OCI-LY1 (cell line): ENCODE data around the gene MYH16.

Experiments
- H2AFZ ChIP-seq: fragments of 200-600 bp; sonication (generic), shearing (Covaris generic); 2 replicates; pipeline ENCODE4 v1.6.0; 2014; ENCODE audit warnings: antibody characterized with exemption, mild to moderate bottlenecking, low read length
- H3F3A ChIP-seq: fragments of 200-600 bp; sonication (generic), shearing (Covaris generic); 2 replicates; pipeline ENCODE4 v1.6.0; 2014; ENCODE audit warnings: mild to moderate bottlenecking, antibody characterized with exemption, low read length, moderate library complexity; ENCODE audit not compliant: insufficient read depth
- H3K27ac ChIP-seq: fragments of 200-600 bp; sonication (generic); 2 replicates; pipeline ENCODE4 v1.5.1; 2014; ENCODE audit warnings: low read length, mixed run types, mild to moderate bottlenecking, low read depth; ENCODE audit not compliant: poor library complexity, severe bottlenecking
- H3K27me3 ChIP-seq: fragments of 200-600 bp; sonication (generic); 2 replicates; pipeline ENCODE4 v1.6.0; 2014; ENCODE audit warnings: antibody characterized with exemption, mild to moderate bottlenecking, low read length, moderate library complexity; ENCODE audit not compliant: insufficient read depth
- H3K36me3 ChIP-seq: fragments of 200-600 bp; sonication (generic); 2 replicates; pipeline ENCODE4 v1.6.1; 2014; ENCODE audit warnings: mild to moderate bottlenecking, antibody characterized with exemption, low read length, moderate library complexity, mixed read lengths; ENCODE audit not compliant: insufficient read depth
- H3K4me1 ChIP-seq: fragments of 200-600 bp; sonication (generic); 2 replicates; pipeline ENCODE4 v1.5.1; 2014; ENCODE audit warnings: mild to moderate bottlenecking, low read length, moderate library complexity; ENCODE audit not compliant: insufficient read depth, severe bottlenecking
- H3K4me2 ChIP-seq: fragments of 200-600 bp; sonication (generic), shearing (Covaris generic); 2 replicates; pipeline ENCODE4 v1.6.1; 2014; ENCODE audit warnings: low read length
- H3K4me3 ChIP-seq: fragments of 200-600 bp; sonication (generic); 2 replicates; pipeline ENCODE4 v1.5.1; 2014; ENCODE audit warnings: low read length, low read depth, mild to moderate bottlenecking, mixed read lengths; ENCODE audit not compliant: poor library complexity, severe bottlenecking
- H3K79me2 ChIP-seq: fragments of 200-600 bp; shearing (Covaris generic); 2 replicates; pipeline ENCODE4 v1.6.1; 2016; ENCODE audit warnings: mixed run types, low read length, mixed read lengths; ENCODE audit not compliant: insufficient read depth
- H3K9ac ChIP-seq: fragments of 200-600 bp; sonication (generic), shearing (Covaris generic); 2 replicates; pipeline ENCODE4 v1.6.1; 2014; ENCODE audit warnings: mild to moderate bottlenecking, low read length, mixed read lengths
- H3K9me2 ChIP-seq: fragments of 200-600 bp; sonication (generic), shearing (Covaris generic); 2 replicates; pipeline ENCODE4 v1.6.1; 2014; ENCODE audit warnings: low read depth, mild to moderate bottlenecking, low read length, mixed read lengths
- H3K9me3 ChIP-seq: fragments of 200-600 bp; shearing (Covaris generic); 2 replicates; pipeline ENCODE4 v1.6.1; 2014; ENCODE audit warnings: low read length, mixed read lengths
- H4K20me1 ChIP-seq: fragments of 200-600 bp; sonication (generic), shearing (Covaris generic); 2 replicates; pipeline ENCODE4 v1.6.0; 2016; ENCODE audit warnings: mild to moderate bottlenecking, low read length; ENCODE audit not compliant: insufficient read depth
- CTCF ChIP-seq: fragments of 200-600 bp; sonication (generic), shearing (Covaris generic); IDR thresholded peaks from 2 replicates; pipeline ENCODE4 v1.5.1; 2017; ENCODE audit warnings: mild to moderate bottlenecking, antibody characterized with exemption, low read length, moderate library complexity, mixed read lengths
- EZH2 ChIP-seq: fragments of 200-600 bp; sonication (generic), shearing (Covaris generic); IDR thresholded peaks from 2 replicates; pipeline ENCODE4 v1.8.0; 2017; ENCODE audit warnings: borderline replicate concordance, mixed run types, mild to moderate bottlenecking, antibody characterized with exemption, low read length, moderate library complexity, mixed read lengths

Gene MYH16

GRCh38 chr7:99312316-99313203, 39.9 kb downstream of the MYH16 start:
- Histone ChIP-seq H3K4me2 (no peak overlapping the region), H3F3A (no peaks in the 10 kb centered on the region), H3K4me3 (no peak overlapping the region), H3K79me2 (no peaks in the 10 kb centered on the region), H4K20me1 (no peaks in the 10 kb centered on the region), H3K4me1 (no peaks in the 10 kb centered on the region), H3K9me2 (no peaks in the 10 kb centered on the region), H3K36me3 (no peaks in the 10 kb centered on the region), H3K27ac (no peak overlapping the region), H2AFZ (no peak overlapping the region), H3K9me3 (no peaks in the 10 kb centered on the region), H3K27me3 (peaks cover 7% of the 10 kb centered on the region; the same call in 1 of the 2 replicates), H3K9ac (no peak overlapping the region)
- TF ChIP-seq EZH2 (no peak), CTCF (peak; percentile 98)

GRCh38 chr7:99313204-99313573, 40.5 kb downstream of the MYH16 start:
- Histone ChIP-seq H3K79me2 (no peaks in the 10 kb centered on the region), H3K4me2 (no peak overlapping the region), H3K9me3 (no peaks in the 10 kb centered on the region), H3K27ac (no peak overlapping the region), H3K9me2 (no peaks in the 10 kb centered on the region), H2AFZ (no peak overlapping the region), H3K9ac (no peak overlapping the region), H3K4me3 (no peak overlapping the region), H3K4me1 (no peaks in the 10 kb centered on the region), H4K20me1 (no peaks in the 10 kb centered on the region), H3K36me3 (no peaks in the 10 kb centered on the region), H3K27me3 (peaks cover 7% of the 10 kb centered on the region; the same call in 1 of the 2 replicates), H3F3A (no peaks in the 10 kb centered on the region)
- TF ChIP-seq EZH2, result no peak
- TF ChIP-seq CTCF, result no peak

GRCh38 chr7:99314504-99314903, 41.9 kb downstream of the MYH16 start:
- H3K79me2 ChIP-seq, result no peaks in the 10 kb centered on the region

More at GRCh38 chr7:99314504-99314903, 41.9 kb downstream of the MYH16 start:
- H3K9ac ChIP-seq, result no peak overlapping the region
- H3K27ac ChIP-seq, result no peak overlapping the region
- no peaks in the 10 kb centered on the region for H3F3A ChIP-seq
- no peaks in the 10 kb centered on the region for H3K9me3 ChIP-seq
- no peaks in the 10 kb centered on the region; the same call in 1 of the 2 replicates for H3K36me3 ChIP-seq
- no peak overlapping the region for H3K4me3 ChIP-seq
- H2AFZ ChIP-seq, result no peak overlapping the region
- TF ChIP-seq CTCF (peak; percentile 35), EZH2 (no peak)
- H3K4me2 ChIP-seq, result peak overlapping the region; percentile 30; the same call in 1 of the 2 replicates
- no peaks in the 10 kb centered on the region for H3K4me1 ChIP-seq
- no peaks in the 10 kb centered on the region for H3K9me2 ChIP-seq
- peaks cover 7% of the 10 kb centered on the region; the same call in 1 of the 2 replicates for H3K27me3 ChIP-seq
- H4K20me1 ChIP-seq, result no peaks in the 10 kb centered on the region
